Glomerular visceral epithelial cell (primary cell): ENCODE measurements around the gene DLAT.
A peak's percentile ranks its signal among the peaks of the same experiment; 100 is the strongest.
"Not testable (repeated sequence)": the region's sequence is repeated elsewhere in the genome, so short reads cannot be mapped to it uniquely, and the experiment has no call there.

ENCODE experiments used
- DNase-seq: peaks from one replicate; pipeline ENCODE4 v3.0.0-alpha.2; 2016; ENCODE audit errors: extremely low spot score

Gene DLAT

GRCh38 chr11:112005422-112006094, 19.6 kb upstream of the DLAT start:
- DNase-seq: no peak

- DNase-seq: not testable (repeated sequence)
These were observed 19.1 kb upstream of the DLAT start for GRCh38 chr11:112006095-112006441.

GRCh38 chr11:112011451-112011850, 13.8 kb upstream of the DLAT start:
- not testable (repeated sequence) for DNase-seq

- no peak for DNase-seq
These were observed 12.3 kb upstream of the DLAT start for GRCh38 chr11:112012874-112013273.

GRCh38 chr11:112013497-112014164, 11.6 kb upstream of the DLAT start:
- no peak for DNase-seq

GRCh38 chr11:112016088-112016764, 9.0 kb upstream of the DLAT start:
- no peak for DNase-seq

GRCh38 chr11:112016765-112017376, 8.3 kb upstream of the DLAT start:
- no peak for DNase-seq

GRCh38 chr11:112017538-112017937, 7.7 kb upstream of the DLAT start:
- no peak for DNase-seq

GRCh38 chr11:112019066-112019465, 6.1 kb upstream of the DLAT start:
- no peak for DNase-seq

- DNase-seq: no peak
These were observed 2.1 kb upstream of the DLAT start for GRCh38 chr11:112023104-112023503.

GRCh38 chr11:112024178-112024772, 933 bp upstream of the DLAT start:
- DNase-seq: no peak

GRCh38 chr11:112025707-112026106, 499 bp downstream of the DLAT start:
- DNase-seq: peak; percentile 18

- not testable (repeated sequence) for DNase-seq
These were observed 1.7 kb downstream of the DLAT start for GRCh38 chr11:112026784-112027410.

GRCh38 chr11:112029460-112029859, 4.3 kb downstream of the DLAT start:
- no peak for DNase-seq

GRCh38 chr11:112033902-112034301, 8.7 kb downstream of the DLAT start:
- no peak for DNase-seq

- no peak for DNase-seq
These were observed 12.3 kb downstream of the DLAT start for GRCh38 chr11:112037527-112037926.

- DNase-seq: no peak
These were observed 17.2 kb downstream of the DLAT start for GRCh38 chr11:112042161-112042960.

- DNase-seq: no peak
These were observed 17.7 kb downstream of the DLAT start for GRCh38 chr11:112042961-112043304.

- DNase-seq: no peak
These were observed 19.8 kb downstream of the DLAT start for GRCh38 chr11:112044961-112045360.

- not testable (repeated sequence) for DNase-seq
These were observed 21.4 kb downstream of the DLAT start for GRCh38 chr11:112046647-112047046.

GRCh38 chr11:112048256-112048655, 23.0 kb downstream of the DLAT start:
- not testable (repeated sequence) for DNase-seq
